Endothelial cell (in vitro differentiated cells): Measurements from ENCODE around the gene ADAMTS18. TPM values are rescaled to one million over a fixed set of nuclear protein-coding genes. Genes with fewer than 3 reads are reported as not detected.

ENCODE experiments used
- DNase-seq: peaks from one replicate; pipeline ENCODE4 v3.0.0; 2021; ENCODE audit warnings: low spot score
- H3K27ac Mint-ChIP-seq: one replicate; pipeline ENCODE4 v1.8.0; 2021; ENCODE audit warnings: mixed read lengths, inconsistent platforms; ENCODE audit not compliant: unreplicated experiment
- H3K27me3 Mint-ChIP-seq: one replicate; pipeline ENCODE4 v1.8.0; 2021; ENCODE audit warnings: mild to moderate bottlenecking, moderate library complexity, mixed read lengths, inconsistent platforms; ENCODE audit not compliant: unreplicated experiment
- H3K36me3 Mint-ChIP-seq: one replicate; pipeline ENCODE4 v1.8.0; 2021; ENCODE audit warnings: mild to moderate bottlenecking, low read depth, mixed read lengths, inconsistent platforms; ENCODE audit not compliant: unreplicated experiment
- H3K4me1 Mint-ChIP-seq: one replicate; pipeline ENCODE4 v1.8.0; 2021; ENCODE audit warnings: mild to moderate bottlenecking, mixed read lengths, inconsistent platforms; ENCODE audit not compliant: unreplicated experiment
- H3K4me3 Mint-ChIP-seq: one replicate; pipeline ENCODE4 v1.8.0; 2021; ENCODE audit warnings: mild to moderate bottlenecking, mixed read lengths, inconsistent platforms; ENCODE audit not compliant: unreplicated experiment
- H3K9me3 Mint-ChIP-seq: one replicate; pipeline ENCODE4 v1.8.0; 2021; ENCODE audit warnings: mixed read lengths, inconsistent platforms; ENCODE audit not compliant: unreplicated experiment
- CTCF ChIP-seq: fragments of 200-600 bp; sonication (generic); IDR thresholded peaks from one replicate; pipeline ENCODE4 v1.5.0; 2021; ENCODE audit warnings: antibody characterized with exemption; ENCODE audit not compliant: unreplicated experiment
- long read RNA-seq: library from polyadenylated mRNA; unstranded; transcript quantifications from one replicate; pipeline ENCODE4 v2.0.0, GENCODE V29; 2020; ENCODE audit not compliant: unreplicated experiment
- total RNA-seq: library from RNA; stranded (reverse); fragmentation: NEBNext Ultra II Directional; extraction: Animal tissue kit (Norgen Biotek cat#: 25700); gene quantifications from one replicate; pipeline ENCODE4 v1.2.1, GENCODE V29; 2021; ENCODE audit not compliant: unreplicated experiment

Gene ADAMTS18
- 0.69 TPM for total RNA-seq
- long read RNA-seq, result 0 reads

- TF ChIP-seq CTCF, result no peak
- Mint-ChIP-seq H3K27ac (no peak within 1 kb of the TSS), H3K9me3 (no peaks in the 10 kb centered on the region), H3K4me1 (peaks cover 19% of the 10 kb centered on the region), H3K4me3 (peak within 1 kb of the TSS; percentile 63), H3K36me3 (no peaks in the 10 kb centered on the region), H3K27me3 (peaks cover 1% of the 10 kb centered on the region)
- peak; percentile 13 for DNase-seq
These were observed at the start of gene ADAMTS18 for GRCh38 chr16:77434530-77435271. Gene ADAMTS18, minus strand, starts transcription at chr16:77435034. Its CDS starts 339 bp downstream, at chr16:77434695.

- no peaks in the 10 kb centered on the region for H3K4me1 Mint-ChIP-seq
- no peaks in the 10 kb centered on the region for H3K36me3 Mint-ChIP-seq
- no peak overlapping the region for H3K4me3 Mint-ChIP-seq
- H3K27me3 Mint-ChIP-seq, result no peaks in the 10 kb centered on the region
- DNase-seq, result no peak
- no peak overlapping the region for H3K27ac Mint-ChIP-seq
- TF ChIP-seq CTCF, result no peak
- H3K9me3 Mint-ChIP-seq, result no peaks in the 10 kb centered on the region
These were observed 46.0 kb upstream of the ADAMTS18 start for GRCh38 chr16:77480681-77481315.

- H3K27ac Mint-ChIP-seq, result no peak overlapping the region
- H3K9me3 Mint-ChIP-seq, result no peaks in the 10 kb centered on the region
- no peaks in the 10 kb centered on the region for H3K36me3 Mint-ChIP-seq
- TF ChIP-seq CTCF, result no peak
- DNase-seq, result no peak
- H3K4me3 Mint-ChIP-seq, result no peak overlapping the region
- no peaks in the 10 kb centered on the region for H3K27me3 Mint-ChIP-seq
- no peaks in the 10 kb centered on the region for H3K4me1 Mint-ChIP-seq
These were observed 37.4 kb upstream of the ADAMTS18 start for GRCh38 chr16:77472262-77472661.

- no peak for TF ChIP-seq CTCF
- no peak for DNase-seq
- no peaks in the 10 kb centered on the region for H3K4me1 Mint-ChIP-seq
- H3K27me3 Mint-ChIP-seq, result no peaks in the 10 kb centered on the region
- no peaks in the 10 kb centered on the region for H3K36me3 Mint-ChIP-seq
- H3K4me3 Mint-ChIP-seq, result no peak overlapping the region
- H3K9me3 Mint-ChIP-seq, result no peaks in the 10 kb centered on the region
- H3K27ac Mint-ChIP-seq, result no peak overlapping the region
These were observed 36.0 kb upstream of the ADAMTS18 start for GRCh38 chr16:77470851-77471250.

GRCh38 chr16:77469634-77470033, 34.8 kb upstream of the ADAMTS18 start:
- Mint-ChIP-seq H3K36me3 (no peaks in the 10 kb centered on the region), H3K4me1 (no peaks in the 10 kb centered on the region), H3K27me3 (no peaks in the 10 kb centered on the region), H3K27ac (no peak overlapping the region), H3K4me3 (no peak overlapping the region), H3K9me3 (no peaks in the 10 kb centered on the region)
- DNase-seq, result no peak
- TF ChIP-seq CTCF, result no peak
